Measurements from ENCODE around the gene KCNT2. TPM values are rescaled to one million over a fixed set of nuclear protein-coding genes. Genes with fewer than 3 reads are reported as not detected.

The KCNT2 gene
- total and polyA plus RNA-seq, 2 donors (not counting 3 experiments of a cell fraction or from before 2014, with no cell fraction given), result 0.46 to 1.6 TPM

GRCh38 chr1:196573226-196573625, 35.0 kb downstream of the KCNT2 start:
- Histone ChIP-seq H3K9me1 (replicated peaks; ENCODE audit: control insufficient read depth, extremely low read depth, insufficient read depth, low read length) (no peaks in the 10 kb centered on the region), H3K4me2 (ENCODE audit: insufficient read depth, low read length) (no peak overlapping the region), H3K4me3 (replicated peaks in 1 of 3; ENCODE audit: insufficient read depth in 1 of 3, low read depth in 1 of 3, low read length in 3 of 3) (no peak overlapping the region), H3K27ac (ENCODE audit: insufficient read depth, low read depth, low read length) (no peak overlapping the region), H3K9me3 (replicated peaks; ENCODE audit: control insufficient read depth, insufficient read depth, low read length) (no peaks in the 10 kb centered on the region), H3K9ac (replicated peaks; ENCODE audit: extremely low read depth, insufficient read depth, low read length) (no peak overlapping the region), H4K20me1 (replicated peaks; ENCODE audit: control insufficient read depth, extremely low read depth, insufficient read depth, low read length) (no peaks in the 10 kb centered on the region), H3K79me2 (ENCODE audit: control insufficient read depth, insufficient read depth, low read length) (no peaks in the 10 kb centered on the region), H3K4me1 (ENCODE audit: control insufficient read depth, extremely low read depth, insufficient read depth, low read length) (no peaks in the 10 kb centered on the region), H3K36me3 (ENCODE audit: control insufficient read depth in 2 of 2, extremely low read depth in 1 of 2, insufficient read depth in 2 of 2, low read length in 2 of 2) (no peaks in the 10 kb centered on the region), H3K27me3 (ENCODE audit: control insufficient read depth in 2 of 2, insufficient read depth in 2 of 2, low read length in 2 of 2) (no peaks in the 10 kb centered on the region), H2AFZ (ENCODE audit: low read depth, low read length) (no peak overlapping the region)
- FAIRE-seq, result no peak
- TF ChIP-seq MYC (IDR thresholded peaks at IDR 0.05; ENCODE audit: low read depth, low read length) (no peak), POLR2AphosphoS5 (IDR thresholded peaks at IDR 0.05; ENCODE audit: insufficient read depth, low read depth, low read length) (no peak), CTCF (IDR thresholded peaks at IDR 0.05; ENCODE audit: extremely low read depth in 1 of 2, insufficient read depth in 1 of 2, low read depth in 1 of 2, low read length in 2 of 2) (no peak), POLR2A (IDR thresholded peaks at IDR 0.05; ENCODE audit: low read depth, low read length) (no peak), JUN (IDR thresholded peaks at IDR 0.05; ENCODE audit: borderline replicate concordance, insufficient read depth, insufficient read length, low read depth) (no peak), GATA2 (IDR thresholded peaks at IDR 0.05; ENCODE audit: insufficient read depth, insufficient read length, low read depth, low read length) (no peak), MAX (IDR thresholded peaks at IDR 0.05; ENCODE audit: insufficient read depth, insufficient read length) (no peak), EZH2 (IDR thresholded peaks at IDR 0.05; ENCODE audit: borderline replicate concordance, low read depth, low read length, severe bottlenecking) (no peak), FOS (IDR thresholded peaks at IDR 0.05; ENCODE audit: borderline replicate concordance, insufficient read depth, low read length) (no peak)
- dilution Hi-C loops (cut with MboI; ENCODE audit: extremely low pct_ligation_motif_present, low sequenced_read_pairs) (no loop called here), intact Hi-C loops (cut with micrococcal nuclease) (no loop called here)
- POLR2A ChIA-PET, result no interaction called here
- CTCF ChIA-PET, result no interaction called here
- no TSS peak for BruUV-seq (replicated peaks)
- DNase-seq (ENCODE audit: low read depth, low spot score), result no peak
